OCI-LY3 (cell line): Measurements from ENCODE around the gene TAS2R38.

Experiments used
- H2AFZ ChIP-seq: fragments of 200-600, 300-600 bp; shearing (Covaris generic); 2 replicates; pipeline ENCODE4 v1.6.0; 2014; ENCODE audit warnings: antibody characterized with exemption, low read depth, low read length
- H3K27ac ChIP-seq: fragments of 200-600, 300-600 bp; sonication (generic); 2 replicates; pipeline ENCODE4 v1.5.1; 2014; ENCODE audit warnings: mild to moderate bottlenecking, low read length, moderate library complexity, mixed read lengths
- H3K27me3 ChIP-seq: fragments of 200-600, 300-600 bp; sonication (generic); 2 replicates; pipeline ENCODE4 v1.6.1; 2014; ENCODE audit warnings: low read depth, low read length, mixed read lengths
- H3K36me3 ChIP-seq: fragments of 200-600, 300-600 bp; sonication (generic); replicated peaks from 2 replicates; pipeline ENCODE3; 2014; ENCODE audit warnings: low read depth, low read length, mixed read lengths
- H3K4me1 ChIP-seq: fragments of 300-600, 200-600 bp; sonication (generic); 2 replicates; pipeline ENCODE4 v1.6.1; 2014; ENCODE audit warnings: low read length, mixed read lengths
- H3K4me2 ChIP-seq: fragments of 200-600, 300-600 bp; sonication (generic); 2 replicates; pipeline ENCODE4 v1.6.1; 2014; ENCODE audit warnings: low read length, mixed read lengths
- H3K4me3 ChIP-seq: fragments of 300-600, 200-600 bp; sonication (generic); 2 replicates; pipeline ENCODE4 v1.5.1; 2014; ENCODE audit warnings: antibody characterized with exemption, mild to moderate bottlenecking, low read length, moderate library complexity
- H3K79me2 ChIP-seq: fragments of 300-600, 200-600 bp; shearing (Covaris generic); 2 replicates; pipeline ENCODE4 v1.6.1; 2014; ENCODE audit warnings: mild to moderate bottlenecking, low read length, mixed read lengths
- H3K9ac ChIP-seq: fragments of 300-600, 200-600 bp; shearing (Covaris generic); 2 replicates; pipeline ENCODE4 v1.6.0; 2014; ENCODE audit warnings: mild to moderate bottlenecking, low read length, moderate library complexity
- H3K9me3 ChIP-seq: fragments of 200-600, 300-600 bp; shearing (Covaris generic); 2 replicates; pipeline ENCODE4 v1.6.1; 2014; ENCODE audit warnings: low read length, mixed read lengths; ENCODE audit not compliant: insufficient read depth
- H4K20me1 ChIP-seq: fragments of 200-600, 300-600 bp; sonication (generic); 2 replicates; pipeline ENCODE4 v1.6.1; 2016; ENCODE audit warnings: low read length, mixed read lengths; ENCODE audit not compliant: insufficient read depth
- EZH2phosphoT487 ChIP-seq: fragments of 200-600 bp; shearing (Covaris generic); IDR thresholded peaks from 2 replicates; pipeline ENCODE4 v1.6.1; 2018; ENCODE audit warnings: antibody characterized with exemption, mixed run types, low read depth
- TF ChIP-seq, protein P1 (sequence below): fragments of 200-600, 300-600 bp; sonication (generic); IDR thresholded peaks from 2 replicates; pipeline ENCODE4 v1.5.1; 2014; ENCODE audit warnings: antibody characterized with exemption, low read length, low read depth

TAS2R38 gene

DNA sequence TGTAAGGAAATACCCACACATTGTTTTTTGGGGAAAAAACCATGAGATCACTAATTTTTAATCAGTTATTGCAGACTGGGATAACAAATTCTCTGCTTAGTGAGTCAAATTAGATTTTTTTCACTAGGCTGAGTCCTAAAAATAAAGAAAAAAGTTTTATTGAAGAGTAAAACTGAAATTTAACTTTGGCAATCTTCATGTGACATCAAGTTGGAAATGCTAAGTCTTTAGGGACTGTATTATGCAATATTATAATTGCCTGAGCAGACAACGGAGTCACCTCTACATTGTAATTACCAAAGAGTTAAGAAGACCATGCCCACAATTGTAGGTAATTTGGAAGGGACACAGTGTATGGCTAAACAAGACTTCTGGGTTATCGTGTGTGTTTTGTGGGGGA, 24.6 kb downstream of the TAS2R38 start:
- Histone ChIP-seq H3K79me2 (no peaks in the 10 kb centered on the region), H4K20me1 (no peaks in the 10 kb centered on the region), H3K9me3 (no peaks in the 10 kb centered on the region), H3K27me3 (no peaks in the 10 kb centered on the region), H2AFZ (no peak overlapping the region), H3K27ac (no peak overlapping the region), H3K9ac (no peak overlapping the region), H3K36me3 (no peaks in the 10 kb centered on the region), H3K4me3 (no peak overlapping the region), H3K4me1 (no peaks in the 10 kb centered on the region), H3K4me2 (no peak overlapping the region)
- TF ChIP-seq, protein P1, sequence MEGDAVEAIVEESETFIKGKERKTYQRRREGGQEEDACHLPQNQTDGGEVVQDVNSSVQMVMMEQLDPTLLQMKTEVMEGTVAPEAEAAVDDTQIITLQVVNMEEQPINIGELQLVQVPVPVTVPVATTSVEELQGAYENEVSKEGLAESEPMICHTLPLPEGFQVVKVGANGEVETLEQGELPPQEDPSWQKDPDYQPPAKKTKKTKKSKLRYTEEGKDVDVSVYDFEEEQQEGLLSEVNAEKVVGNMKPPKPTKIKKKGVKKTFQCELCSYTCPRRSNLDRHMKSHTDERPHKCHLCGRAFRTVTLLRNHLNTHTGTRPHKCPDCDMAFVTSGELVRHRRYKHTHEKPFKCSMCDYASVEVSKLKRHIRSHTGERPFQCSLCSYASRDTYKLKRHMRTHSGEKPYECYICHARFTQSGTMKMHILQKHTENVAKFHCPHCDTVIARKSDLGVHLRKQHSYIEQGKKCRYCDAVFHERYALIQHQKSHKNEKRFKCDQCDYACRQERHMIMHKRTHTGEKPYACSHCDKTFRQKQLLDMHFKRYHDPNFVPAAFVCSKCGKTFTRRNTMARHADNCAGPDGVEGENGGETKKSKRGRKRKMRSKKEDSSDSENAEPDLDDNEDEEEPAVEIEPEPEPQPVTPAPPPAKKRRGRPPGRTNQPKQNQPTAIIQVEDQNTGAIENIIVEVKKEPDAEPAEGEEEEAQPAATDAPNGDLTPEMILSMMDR = no peak
- TF ChIP-seq EZH2phosphoT487 = no peak

DNA sequence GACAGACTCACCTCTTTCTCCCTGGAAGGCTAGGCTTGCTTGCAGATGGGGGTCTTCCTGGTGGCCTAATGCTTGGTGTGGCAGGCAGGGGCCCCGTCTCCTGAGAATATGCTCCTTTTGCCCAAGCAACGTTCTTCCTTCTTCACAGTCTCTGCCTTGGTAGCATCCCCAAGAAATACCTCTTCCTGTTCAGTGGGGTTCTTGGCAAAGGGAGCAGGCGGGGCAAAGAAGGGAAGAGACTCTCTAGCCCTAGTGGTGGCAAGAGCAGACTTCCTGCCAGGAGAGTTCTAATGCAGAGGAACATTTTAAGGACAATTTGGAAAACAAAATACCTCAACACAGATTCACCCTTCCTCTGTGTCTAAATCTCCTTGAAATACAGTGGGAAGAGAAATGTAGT, 26.8 kb downstream of the TAS2R38 start, which contains the start of gene CLEC5A:
Gene CLEC5A (minus strand): TSS at position 179 of the 400 bp plus-strand sequence. CDS start 682 bp downstream, outside the sequence.
- Histone ChIP-seq H3K4me2 (no peak within 1 kb of the TSS), H2AFZ (no peak within 1 kb of the TSS), H3K36me3 (no peaks in the 10 kb centered on the region), H3K79me2 (no peaks in the 10 kb centered on the region), H3K4me3 (no peak within 1 kb of the TSS), H4K20me1 (no peaks in the 10 kb centered on the region), H3K9ac (no peak within 1 kb of the TSS), H3K4me1 (no peaks in the 10 kb centered on the region), H3K27ac (no peak within 1 kb of the TSS), H3K27me3 (no peaks in the 10 kb centered on the region), H3K9me3 (no peaks in the 10 kb centered on the region)
- TF ChIP-seq EZH2phosphoT487 = no peak
- TF ChIP-seq, protein P1 = no peak

- Histone ChIP-seq H3K9ac (no peak overlapping the region), H3K9me3 (no peaks in the 10 kb centered on the region), H3K27ac (no peak overlapping the region), H3K36me3 (no peaks in the 10 kb centered on the region), H3K4me3 (no peak overlapping the region), H3K4me2 (no peak overlapping the region), H3K27me3 (no peaks in the 10 kb centered on the region), H3K79me2 (no peaks in the 10 kb centered on the region), H3K4me1 (no peaks in the 10 kb centered on the region), H2AFZ (no peak overlapping the region), H4K20me1 (no peaks in the 10 kb centered on the region)
- TF ChIP-seq, protein P1 = no peak
- no peak for TF ChIP-seq EZH2phosphoT487
These were observed 28.2 kb downstream of the TAS2R38 start for GRCh38 chr7:141945356-141945755.

DNA sequence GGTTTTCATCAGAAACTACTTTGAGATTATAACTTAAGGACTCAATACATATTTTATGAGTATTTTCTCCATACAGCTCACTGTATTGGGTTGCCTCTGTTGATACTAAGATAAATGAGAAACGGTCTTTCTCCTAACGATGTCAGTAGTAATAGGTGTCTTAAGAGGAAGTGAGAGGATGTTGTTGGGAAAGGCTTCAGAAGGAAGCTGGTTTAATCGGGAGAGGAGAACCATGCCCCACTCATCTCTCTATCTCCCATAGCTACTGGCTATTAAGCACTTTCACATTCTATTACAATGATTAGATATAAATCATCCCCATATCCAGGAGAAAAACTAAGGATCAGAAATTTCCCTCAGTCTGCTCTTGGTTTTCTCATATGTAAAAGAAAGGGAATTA, 28.8 kb downstream of the TAS2R38 start:
- Histone ChIP-seq H3K9ac (no peak overlapping the region), H2AFZ (no peak overlapping the region), H3K4me3 (no peak overlapping the region), H3K4me1 (no peaks in the 10 kb centered on the region), H4K20me1 (no peaks in the 10 kb centered on the region), H3K27ac (no peak overlapping the region), H3K9me3 (no peaks in the 10 kb centered on the region), H3K27me3 (no peaks in the 10 kb centered on the region), H3K79me2 (no peaks in the 10 kb centered on the region), H3K36me3 (no peaks in the 10 kb centered on the region), H3K4me2 (no peak overlapping the region)
- no peak for TF ChIP-seq EZH2phosphoT487
- TF ChIP-seq, protein P1 = no peak
